Body of pancreas (tissue), 4 donors: ENCODE results near the gene STAB1. TPM values are rescaled to one million over a fixed set of nuclear protein-coding genes. Genes with fewer than 3 reads are reported as not detected.

Experiments used
- ATAC-seq: fragments of 150-250 bp; one replicate; pipeline ENCODE4 v1.9.1; 2016
- DNase-seq, 4 donors: peaks; one replicate each; pipeline ENCODE4 v3.0.0-alpha.2; 2019
- H3K27ac ChIP-seq, 4 donors: fragments of 200-600 bp; sonication (generic); 1 replicate in 3 of 4; 2 replicates in 1 of 4; pipeline versions ENCODE4 v1.5.1 to v1.6.1; 2016 to 2019; ENCODE audit warnings: mild to moderate bottlenecking in 1 of 4, mixed read lengths in 1 of 4, moderate library complexity in 1 of 4
- H3K27me3 ChIP-seq, 2 donors: fragments of 200-600 bp; sonication (generic); one replicate each; pipeline ENCODE4 v1.6.0; 2016; ENCODE audit warnings: mild to moderate bottlenecking in 1 of 2
- H3K36me3 ChIP-seq, 2 donors: fragments of 200-600 bp; sonication (generic); replicated peaks in 1 of 2; 2 replicates each; pipeline ENCODE4 v1.5.1; 2016; ENCODE audit warnings: low read depth in 2 of 2; ENCODE audit not compliant: insufficient read depth in 1 of 2
- H3K4me1 ChIP-seq: fragments of 200-600 bp; sonication (generic); one replicate; pipeline ENCODE4 v1.6.0; 2016
- H3K4me3 ChIP-seq, 2 donors: fragments of 200-600 bp; sonication (generic); 1 replicate in 1 of 2; 2 replicates in 1 of 2; pipeline ENCODE4 v1.5.1; 2016 to 2019
- H3K9me3 ChIP-seq, 3 donors: fragments of 200-600 bp; sonication (generic); 1 replicate in 2 of 3; 2 replicates in 1 of 3; pipeline ENCODE4 v1.5.1; 2016
- CTCF ChIP-seq, 7 experiments: fragments of 450-650 bp in 4 of 7; fragments of 200-600 bp in 3 of 7; sonication (generic) in 3 of 7; IDR thresholded peaks; one replicate each; pipeline ENCODE4 v1.5.1; 2016 to 2019; ENCODE audit warnings: antibody characterized with exemption in 7 of 7
- POLR2A ChIP-seq, 3 donors: fragments of 450-650 bp; IDR thresholded peaks; one replicate each; pipeline ENCODE4 v1.6.1; 2016; ENCODE audit warnings: antibody characterized with exemption in 3 of 3, mild to moderate bottlenecking in 2 of 3
- WGBS, 2 donors: methylation state at CpG; one replicate each; pipeline ENCODE4 v1.1.5; 2017; 5-methylcytosine and 5-hydroxymethylcytosine counted together
- intact Hi-C: fragments of 100-400 bp; cut with DNase I; formaldehyde crosslinking; loops from one replicate; pipeline ENCODE4 v1.15.1; 2023
- total RNA-seq, 2 donors: library from RNA; depleted of rRNA; stranded (reverse); fragments of >200 nt; gene quantifications; one replicate each; pipeline ENCODE4 v1.1.0, GENCODE V29; 2016

STAB1 gene
- total RNA-seq, 2 donors from 2014 or later, result 50.4 to 55.3 TPM

- Histone ChIP-seq H3K27ac (no peak overlapping the region), H3K27me3 (no peaks in the 10 kb centered on the region), H3K9me3 (no peaks in the 10 kb centered on the region), H3K4me1 (peaks cover 9% of the 10 kb centered on the region), H3K4me3 (no peak overlapping the region), H3K36me3 (no peaks in the 10 kb centered on the region)
- WGBS, 2 donors, result 89 to 90% methylated on average over 18 to 20 of the region's 20 CpGs
- ATAC-seq (no peak), DNase-seq (no peak)
- TF ChIP-seq POLR2A (IDR thresholded peaks at IDR 0.05) (no peak), CTCF (IDR thresholded peaks at IDR 0.05) (no peak)
- intact Hi-C loops, result no loop called here
These were observed 25.8 kb downstream of the STAB1 start for GRCh38 chr3:52520716-52521487.

- intact Hi-C loops, result no loop called here
- DNase-seq (no peak), ATAC-seq (no peak)
- peaks cover 14% of the 10 kb centered on the region for H3K4me1 ChIP-seq
- no peak overlapping the region for H3K27ac ChIP-seq
- no peaks in the 10 kb centered on the region for H3K36me3 ChIP-seq
- no peak for TF ChIP-seq POLR2A (IDR thresholded peaks at IDR 0.05)
- no peak overlapping the region for H3K4me3 ChIP-seq
- H3K27me3 ChIP-seq, result no peaks in the 10 kb centered on the region
- 85 to 94% methylated on average over 5 to 8 of the region's 8 CpGs for WGBS, 2 donors
- no peaks in the 10 kb centered on the region for H3K9me3 ChIP-seq
These were observed 26.3 kb downstream of the STAB1 start for GRCh38 chr3:52521488-52521824.

GRCh38 chr3:52521881-52522650 is 26.9 kb downstream of the STAB1 start:
- no peak overlapping the region for H3K27ac ChIP-seq
- no peaks in the 10 kb centered on the region for H3K27me3 ChIP-seq
- H3K4me3 ChIP-seq, result no peak overlapping the region
- peaks cover 14% of the 10 kb centered on the region for H3K4me1 ChIP-seq
- no peaks in the 10 kb centered on the region for H3K9me3 ChIP-seq
- H3K36me3 ChIP-seq, result no peaks in the 10 kb centered on the region
- ATAC-seq, result no peak
- intact Hi-C loops, result no loop called here
- no peak for DNase-seq
- WGBS, 2 donors, result 88 to 97% methylated on average over 5 to 28 of the region's 33 CpGs
- TF ChIP-seq CTCF (IDR thresholded peaks at IDR 0.05), result no peak

GRCh38 chr3:52522651-52523251 is 27.6 kb downstream of the STAB1 start:
- WGBS, 2 donors, result 89% methylated on average over 13 of the region's 14 CpGs; no CpG with 5 or more reads in 1 of the 2 donors
- H3K9me3 ChIP-seq, result no peaks in the 10 kb centered on the region
- H3K27ac ChIP-seq, result no peak overlapping the region
- no peak overlapping the region for H3K4me3 ChIP-seq
- H3K36me3 ChIP-seq, result no peaks in the 10 kb centered on the region
- DNase-seq (no peak), ATAC-seq (no peak)
- intact Hi-C loops, result no loop called here
- TF ChIP-seq POLR2A (IDR thresholded peaks at IDR 0.05), result no peak
- no peak for TF ChIP-seq CTCF (IDR thresholded peaks at IDR 0.05)
- H3K4me1 ChIP-seq, result peaks cover 14% of the 10 kb centered on the region
- no peaks in the 10 kb centered on the region for H3K27me3 ChIP-seq
